ENCODE results near the gene TENT5A. TPM values are rescaled to one million over a fixed set of nuclear protein-coding genes. Genes with fewer than 3 reads are reported as not detected.

The TENT5A gene
- total RNA-seq, 4 donors from 2014 or later, result 12.3 to 28.4 (median 22.0) TPM

DNA sequence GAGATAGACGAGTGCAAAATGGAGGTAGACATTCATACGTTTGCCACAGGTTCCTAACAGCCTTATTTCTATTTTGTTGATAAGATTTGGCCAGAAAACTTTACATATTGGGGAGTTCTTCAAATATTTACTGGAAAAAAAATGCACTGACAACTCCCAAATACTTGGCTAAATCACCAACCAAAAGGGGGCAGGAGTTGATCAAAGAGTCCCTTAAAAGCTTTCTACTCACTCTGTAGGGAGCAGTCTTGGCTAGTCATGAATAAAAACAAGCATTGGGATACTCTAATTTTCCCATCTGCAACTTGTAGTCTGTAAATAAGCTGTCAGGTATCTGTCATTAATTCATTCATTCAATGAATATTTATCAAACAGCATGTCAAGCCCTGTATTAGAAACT is 18.4 kb downstream of the TENT5A start:
- Histone ChIP-seq H3K9me3 (peaks cover 0 to 11% (median 0%) of the 10 kb centered on the region in 4 donors), H3K4me1 (peaks cover 0 to 11% (median 0%) of the 10 kb centered on the region in 4 donors), H3K36me3 (peaks cover 0 to 15% (median 0%) of the 10 kb centered on the region in 3 donors), H3K4me3 (no peak overlapping the region), H3K27me3 (no peaks in the 10 kb centered on the region), H3K27ac (no peak overlapping the region)
- 94 to 99% methylated on average over 2 of the region's 2 CpGs for WGBS, 2 donors
- no peak for TF ChIP-seq POLR2A (IDR thresholded peaks at IDR 0.05)
- TF ChIP-seq EP300 (IDR thresholded peaks at IDR 0.05), result no peak
- TF ChIP-seq, protein P1, sequence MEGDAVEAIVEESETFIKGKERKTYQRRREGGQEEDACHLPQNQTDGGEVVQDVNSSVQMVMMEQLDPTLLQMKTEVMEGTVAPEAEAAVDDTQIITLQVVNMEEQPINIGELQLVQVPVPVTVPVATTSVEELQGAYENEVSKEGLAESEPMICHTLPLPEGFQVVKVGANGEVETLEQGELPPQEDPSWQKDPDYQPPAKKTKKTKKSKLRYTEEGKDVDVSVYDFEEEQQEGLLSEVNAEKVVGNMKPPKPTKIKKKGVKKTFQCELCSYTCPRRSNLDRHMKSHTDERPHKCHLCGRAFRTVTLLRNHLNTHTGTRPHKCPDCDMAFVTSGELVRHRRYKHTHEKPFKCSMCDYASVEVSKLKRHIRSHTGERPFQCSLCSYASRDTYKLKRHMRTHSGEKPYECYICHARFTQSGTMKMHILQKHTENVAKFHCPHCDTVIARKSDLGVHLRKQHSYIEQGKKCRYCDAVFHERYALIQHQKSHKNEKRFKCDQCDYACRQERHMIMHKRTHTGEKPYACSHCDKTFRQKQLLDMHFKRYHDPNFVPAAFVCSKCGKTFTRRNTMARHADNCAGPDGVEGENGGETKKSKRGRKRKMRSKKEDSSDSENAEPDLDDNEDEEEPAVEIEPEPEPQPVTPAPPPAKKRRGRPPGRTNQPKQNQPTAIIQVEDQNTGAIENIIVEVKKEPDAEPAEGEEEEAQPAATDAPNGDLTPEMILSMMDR (IDR thresholded peaks at IDR 0.05), result no peak
- DNase-seq (ENCODE audit: low spot score in 2 of 2), result no peak

DNA sequence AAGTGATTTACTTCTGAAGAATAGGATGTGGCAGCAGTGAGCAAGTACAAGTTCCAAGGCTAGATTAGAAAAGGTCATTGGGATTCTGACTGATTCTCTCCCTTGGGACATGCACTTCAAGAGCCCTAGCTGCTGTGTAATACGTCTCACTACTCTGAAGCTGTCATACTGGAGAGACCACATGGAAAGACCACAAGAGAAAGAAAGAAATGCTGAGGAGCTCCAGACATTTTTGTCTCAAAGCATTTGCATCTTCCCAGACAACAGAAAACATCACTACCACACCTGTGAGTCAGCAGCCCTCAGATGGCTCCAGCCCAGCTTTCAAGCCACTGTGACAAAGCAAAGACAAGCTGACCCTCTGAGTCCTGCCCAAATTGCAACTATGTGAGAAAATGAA is 20.7 kb downstream of the TENT5A start:
- Histone ChIP-seq H3K9me3 (peaks cover 0 to 11% (median 0%) of the 10 kb centered on the region in 4 donors), H3K27me3 (no peaks in the 10 kb centered on the region), H3K27ac (no peak overlapping the region), H3K36me3 (peaks cover 0 to 15% (median 0%) of the 10 kb centered on the region in 3 donors), H3K4me1 (peaks cover 0 to 11% (median 0%) of the 10 kb centered on the region in 4 donors), H3K4me3 (no peak overlapping the region)
- 58 to 70% methylated on average over 1 of the region's 1 CpG for WGBS, 2 donors
- TF ChIP-seq EP300 (IDR thresholded peaks at IDR 0.05) (no peak), POLR2A (IDR thresholded peaks at IDR 0.05) (no peak)
- TF ChIP-seq, protein P1 (IDR thresholded peaks at IDR 0.05), result no peak
- DNase-seq (ENCODE audit: low spot score in 2 of 2), result no peak

DNA sequence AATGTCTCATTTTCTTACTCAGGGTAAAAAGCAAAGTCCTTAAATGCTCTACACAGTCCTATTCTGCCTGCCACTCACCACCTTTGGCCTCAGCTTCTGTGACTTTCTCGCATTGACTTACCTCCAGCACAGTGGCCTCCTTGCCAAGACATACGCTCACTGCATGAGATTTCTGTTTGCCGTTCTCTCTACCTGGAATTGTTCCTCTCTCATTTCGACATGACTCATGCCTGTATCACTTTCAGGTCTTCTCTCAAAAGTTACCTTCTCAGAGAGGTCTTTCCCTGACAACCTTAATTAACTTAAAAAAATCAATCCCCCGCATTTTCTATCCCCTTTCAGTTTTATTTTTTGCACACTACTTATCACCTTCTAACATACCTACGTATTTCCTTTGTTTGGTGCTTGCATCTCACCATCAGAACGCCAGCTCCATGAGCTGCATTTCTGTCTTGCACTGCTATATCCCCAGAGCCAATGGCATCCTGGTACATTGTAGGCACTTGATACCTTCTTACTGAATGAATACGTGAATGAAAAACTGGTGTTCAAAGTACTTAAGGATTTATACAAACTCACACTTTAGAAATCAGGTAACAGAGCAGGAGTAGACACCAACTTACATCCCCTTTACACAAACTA is 24.5 kb downstream of the TENT5A start:
- 95 to 96% methylated on average over 8 of the region's 8 CpGs for WGBS, 2 donors
- no peak for DNase-seq (ENCODE audit: low spot score in 2 of 2)
- Histone ChIP-seq H3K4me3 (no peak overlapping the region), H3K27ac (no peak overlapping the region), H3K27me3 (no peaks in the 10 kb centered on the region), H3K4me1 (peaks cover 0 to 11% (median 0%) of the 10 kb centered on the region in 4 donors), H3K36me3 (no peaks in the 10 kb centered on the region), H3K9me3 (no peaks in the 10 kb centered on the region)
- TF ChIP-seq, protein P1 (IDR thresholded peaks at IDR 0.05), result no peak
- TF ChIP-seq EP300 (IDR thresholded peaks at IDR 0.05) (no peak), POLR2A (IDR thresholded peaks at IDR 0.05) (no peak)

DNA sequence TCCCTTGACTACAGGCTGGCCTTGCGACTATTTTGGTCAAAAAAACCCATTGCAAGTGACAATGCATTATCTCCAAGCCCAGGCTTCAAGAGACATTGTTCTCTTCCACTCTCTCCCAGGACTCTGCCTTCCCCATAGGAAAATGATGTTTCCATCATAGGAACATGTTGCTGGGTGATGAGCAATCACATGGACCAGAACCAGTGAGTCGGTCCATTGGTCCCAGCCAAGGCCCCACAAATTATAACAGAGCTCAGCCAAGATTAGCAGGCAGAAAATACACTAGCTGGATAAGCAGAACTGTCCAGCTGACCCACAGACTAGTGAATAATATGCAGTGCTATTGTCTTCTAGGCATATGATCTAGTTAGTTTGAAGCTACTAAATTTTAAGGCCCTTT is 27.4 kb downstream of the TENT5A start:
- Histone ChIP-seq H3K4me3 (no peak overlapping the region), H3K36me3 (no peaks in the 10 kb centered on the region), H3K27me3 (no peaks in the 10 kb centered on the region), H3K27ac (no peak overlapping the region), H3K9me3 (no peaks in the 10 kb centered on the region), H3K4me1 (no peaks in the 10 kb centered on the region)
- TF ChIP-seq EP300 (IDR thresholded peaks at IDR 0.05) (no peak), POLR2A (IDR thresholded peaks at IDR 0.05) (no peak)
- DNase-seq (ENCODE audit: low spot score in 2 of 2), result no peak
- whole genome bisulfite sequencing, 2 donors, result 92 to 93% methylated on average over 2 of the region's 2 CpGs

DNA sequence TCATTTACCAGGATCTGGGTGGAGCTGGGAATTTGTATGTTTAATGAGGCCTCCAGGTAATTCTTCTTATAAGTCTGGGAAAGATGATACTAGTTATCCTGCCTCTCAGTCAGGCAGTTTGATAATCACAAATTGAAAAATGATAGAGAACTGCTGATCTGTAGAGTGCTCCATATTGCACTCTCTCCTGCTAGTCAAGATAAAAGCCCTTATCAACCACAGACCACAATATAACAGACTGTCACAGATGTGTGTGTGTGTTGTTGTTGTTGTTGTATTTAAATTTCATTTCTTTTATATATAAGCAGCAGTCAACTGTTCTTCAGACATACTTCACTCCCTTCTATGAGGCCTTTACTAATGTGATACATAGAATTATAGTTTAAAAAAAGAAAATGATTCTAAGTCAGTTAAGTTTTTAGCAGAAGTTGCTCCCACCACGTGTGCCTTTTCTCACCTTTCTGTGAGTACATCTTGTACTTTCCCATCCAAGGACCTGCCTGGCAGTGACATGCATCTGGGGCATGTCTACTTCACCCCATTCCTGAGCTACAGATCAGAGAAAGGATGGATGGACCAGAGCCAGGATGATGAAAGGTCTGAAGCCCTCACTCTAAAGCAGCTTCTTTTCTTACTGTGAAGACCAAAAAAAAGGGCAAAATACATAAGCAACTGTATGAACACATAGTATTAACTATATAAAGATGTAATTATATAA is 29.8 kb downstream of the TENT5A start:
- no peaks in the 10 kb centered on the region for H3K4me1 ChIP-seq
- no peak overlapping the region for H3K27ac ChIP-seq
- DNase-seq (ENCODE audit: low spot score in 2 of 2), result no peak
- no peaks in the 10 kb centered on the region for H3K9me3 ChIP-seq
- H3K36me3 ChIP-seq, result no peaks in the 10 kb centered on the region
- no peaks in the 10 kb centered on the region for H3K27me3 ChIP-seq
- H3K4me3 ChIP-seq, result no peak overlapping the region
- 79 to 86% methylated on average over 1 of the region's 1 CpG for WGBS, 2 donors
- TF ChIP-seq EP300 (IDR thresholded peaks at IDR 0.05), result no peak
- TF ChIP-seq, protein P1 (IDR thresholded peaks at IDR 0.05), result no peak

Data from tibial nerve (tissue), 4 donors.